ENCODE measurements around the gene IL12RB1. TPM values are rescaled to one million over a fixed set of nuclear protein-coding genes. Genes with fewer than 3 reads are reported as not detected.
A peak's percentile ranks its signal among the peaks of the same experiment; 100 is the strongest.

IL12RB1 gene
- total and polyA plus RNA-seq, 4 donors = 1.3 to 7.8 (median 4.8) TPM

GRCh38 chr19:18126097-18126496 lies 39.4 kb upstream of the IL12RB1 start:
- no peak for TF ChIP-seq CTCF (IDR thresholded peaks at IDR 0.05; ENCODE audit: control extremely low read depth, extremely low read depth)
- peaks cover 0 to 4% (median 0%) of the 10 kb centered on the region in 4 donors for H3K9me3 ChIP-seq (ENCODE audit: control insufficient read depth in 4 of 4, insufficient read depth in 3 of 4, low read length in 3 of 4)
- H3K4me1 ChIP-seq (ENCODE audit: control insufficient read depth in 5 of 5, insufficient read depth in 5 of 5, low read length in 5 of 5) = no peaks in the 10 kb centered on the region
- DNase-seq (no peak), ATAC-seq (ENCODE audit: insufficient read depth, low FRiP score) (no peak)
- H3K4me3 ChIP-seq = no peak overlapping the region
- H3K27me3 ChIP-seq (ENCODE audit: control insufficient read depth in 3 of 3, insufficient read depth in 3 of 3, low read length in 2 of 3) = no peaks in the 10 kb centered on the region
- 71 to 100% methylated on average over 2 of the region's 2 CpGs for WGBS, 2 donors
- no peak overlapping the region for H3K9ac ChIP-seq (ENCODE audit: insufficient read depth in 1 of 2, low read length in 2 of 2)
- peaks cover 0 to 31% (median 15%) of the 10 kb centered on the region in 4 donors for H3K36me3 ChIP-seq (ENCODE audit: control insufficient read depth in 4 of 4, insufficient read depth in 4 of 4, low read length in 4 of 4)
- no peak overlapping the region for H3K27ac ChIP-seq (ENCODE audit: low read depth in 1 of 2, low read length in 1 of 2)

DNA sequence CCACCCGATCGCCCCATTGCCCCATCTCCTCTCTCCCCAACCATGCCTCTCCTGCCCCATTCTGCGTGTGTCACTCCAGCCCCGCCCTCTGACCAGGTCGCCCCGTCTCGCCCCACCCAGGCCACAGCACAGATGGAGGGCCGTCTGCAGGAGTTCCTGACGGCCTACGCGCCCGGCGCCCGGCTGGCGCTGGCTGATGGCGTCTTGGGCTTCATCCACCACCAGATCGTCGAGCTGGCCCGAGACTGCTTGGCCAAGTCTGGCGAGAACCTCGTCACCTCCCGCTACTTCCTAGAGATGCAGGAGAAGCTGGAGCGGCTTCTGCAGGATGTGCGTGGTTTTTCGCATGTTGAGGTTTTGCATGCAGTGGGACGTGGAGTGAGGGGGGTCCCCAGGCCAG lies 37.1 kb upstream of the IL12RB1 start:
- Histone ChIP-seq H3K4me3 (no peak overlapping the region), H3K9ac (ENCODE audit: insufficient read depth in 1 of 2, low read length in 2 of 2) (no peak overlapping the region), H3K27ac (ENCODE audit: low read depth in 1 of 2, low read length in 1 of 2) (no peak overlapping the region), H3K9me3 (ENCODE audit: control insufficient read depth in 4 of 4, insufficient read depth in 3 of 4, low read length in 3 of 4) (no peaks in the 10 kb centered on the region), H3K27me3 (ENCODE audit: control insufficient read depth in 3 of 3, insufficient read depth in 3 of 3, low read length in 2 of 3) (no peaks in the 10 kb centered on the region), H3K4me1 (ENCODE audit: control insufficient read depth in 5 of 5, insufficient read depth in 5 of 5, low read length in 5 of 5) (peaks cover 0 to 5% (median 2%) of the 10 kb centered on the region in 5 donors), H3K36me3 (ENCODE audit: control insufficient read depth in 4 of 4, insufficient read depth in 4 of 4, low read length in 4 of 4) (peaks cover 0 to 18% (median 9%) of the 10 kb centered on the region in 4 donors)
- no peak for ATAC-seq (ENCODE audit: insufficient read depth, low FRiP score)
- no peak for TF ChIP-seq CTCF (IDR thresholded peaks at IDR 0.05; ENCODE audit: control extremely low read depth, extremely low read depth)
- no peak for DNase-seq
- 74 to 89% methylated on average over 26 of the region's 26 CpGs for WGBS, 2 donors

DNA sequence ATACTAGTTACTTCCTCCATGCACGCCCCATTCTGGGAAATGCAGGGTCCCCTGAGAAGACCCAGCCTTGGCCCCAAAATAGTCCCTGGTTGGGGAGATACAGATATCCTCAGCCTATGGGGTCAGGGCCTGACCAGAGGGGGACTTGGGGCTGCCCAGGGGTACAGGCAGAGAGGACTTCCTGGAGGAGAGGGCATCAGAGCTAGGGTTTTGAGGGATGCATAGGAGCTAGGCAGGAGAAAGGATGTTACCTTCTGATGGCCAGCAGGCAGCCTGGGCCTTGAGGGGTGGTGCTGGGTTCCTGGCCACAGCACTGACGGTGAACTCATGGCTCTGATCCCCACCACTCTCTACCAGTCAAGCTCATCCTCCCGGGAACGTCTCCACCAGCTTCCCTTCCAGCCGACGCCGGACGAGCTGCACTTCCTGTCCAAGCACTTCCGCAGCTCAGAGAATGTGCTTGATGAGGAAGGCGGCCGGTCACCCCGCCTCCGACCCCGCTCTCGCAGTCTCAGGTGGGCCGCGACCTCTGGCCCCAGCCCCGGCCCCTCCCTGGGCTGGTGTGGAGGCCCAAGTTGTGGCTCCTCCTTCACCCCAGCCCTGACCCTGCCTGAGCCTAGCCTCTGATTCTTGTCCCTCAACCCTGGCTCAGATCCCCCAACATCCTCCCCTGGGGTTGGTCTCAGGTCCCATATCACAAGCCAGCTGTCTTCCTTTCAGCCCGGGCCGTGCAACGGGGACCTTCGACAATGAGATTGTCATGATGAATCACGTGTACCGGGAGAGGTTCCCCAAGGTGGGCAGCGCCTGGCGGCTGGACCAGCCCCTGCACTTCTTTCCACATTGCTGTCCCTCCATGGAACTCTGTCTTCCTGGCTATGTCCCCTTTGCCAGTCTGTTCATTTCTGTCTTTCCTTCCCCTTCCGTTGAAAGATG lies 36.4 kb upstream of the IL12RB1 start:
- Histone ChIP-seq H3K9me3 (ENCODE audit: control insufficient read depth in 4 of 4, insufficient read depth in 3 of 4, low read length in 3 of 4) (no peaks in the 10 kb centered on the region), H3K9ac (ENCODE audit: insufficient read depth in 1 of 2, low read length in 2 of 2) (no peak overlapping the region), H3K4me3 (no peak overlapping the region), H3K27me3 (ENCODE audit: control insufficient read depth in 3 of 3, insufficient read depth in 3 of 3, low read length in 2 of 3) (no peaks in the 10 kb centered on the region), H3K36me3 (ENCODE audit: control insufficient read depth in 4 of 4, insufficient read depth in 4 of 4, low read length in 4 of 4) (peaks cover 0 to 16% (median 9%) of the 10 kb centered on the region in 4 donors), H3K27ac (ENCODE audit: low read depth in 1 of 2, low read length in 1 of 2) (no peak overlapping the region), H3K4me1 (ENCODE audit: control insufficient read depth in 5 of 5, insufficient read depth in 5 of 5, low read length in 5 of 5) (peaks cover 0 to 10% (median 6%) of the 10 kb centered on the region in 5 donors)
- TF ChIP-seq CTCF (IDR thresholded peaks at IDR 0.05; ENCODE audit: control extremely low read depth, extremely low read depth) = no peak
- DNase-seq (peak in 2 of 3 donors; percentile 13 to 39), ATAC-seq (ENCODE audit: insufficient read depth, low FRiP score) (no peak)
- WGBS, 2 donors = 67 to 75% methylated on average over 27 of the region's 27 CpGs

Data from lung (tissue), 12 donors.